Natural killer cell (primary cell): ENCODE results near the gene UIMC1. TPM values are rescaled to one million over a fixed set of nuclear protein-coding genes. Genes with fewer than 3 reads are reported as not detected.

ENCODE experiments used
- ATAC-seq, 3 donors: fragments of 150-1000 bp in 2 of 3; fragments of 200-7000 bp in 1 of 3; cut with Tn5 transposase; 1 replicate in 1 of 3; 2 replicates in 2 of 3; pipeline ENCODE4 v1.10.0; 2021; ENCODE audit warnings: mild to moderate bottlenecking in 2 of 3, moderate library complexity in 2 of 3
- DNase-seq, 2 donors: peaks; one replicate each; pipeline versions ENCODE4 v3.0.0 to v3.0.0-alpha.2; 2013 to 2021; ENCODE audit warnings: mixed read lengths in 1 of 2
- H3K27ac ChIP-seq: one replicate; pipeline ENCODE4 v1.5.1; 2013; ENCODE audit warnings: mild to moderate bottlenecking, low read length
- H3K27me3 ChIP-seq: one replicate; pipeline ENCODE4 v1.6.1; 2013; ENCODE audit warnings: low read length; ENCODE audit not compliant: control insufficient read depth, insufficient read depth
- H3K36me3 ChIP-seq: one replicate; pipeline ENCODE4 v1.6.1; 2013; ENCODE audit warnings: low read length; ENCODE audit not compliant: control insufficient read depth, insufficient read depth
- H3K4me1 ChIP-seq: one replicate; pipeline ENCODE4 v1.6.1; 2013; ENCODE audit warnings: low read length; ENCODE audit not compliant: control insufficient read depth, insufficient read depth
- H3K4me3 ChIP-seq: one replicate; pipeline ENCODE4 v1.5.1; 2013; ENCODE audit warnings: low read length
- H3K9me3 ChIP-seq: one replicate; pipeline ENCODE4 v1.6.1; 2013; ENCODE audit warnings: low read length; ENCODE audit not compliant: control insufficient read depth, insufficient read depth
- H3K27ac Mint-ChIP-seq, 2 donors: one replicate each; pipeline ENCODE4 v1.8.0; 2022; ENCODE audit warnings: mild to moderate bottlenecking in 2 of 2, mixed read lengths in 2 of 2, moderate library complexity in 1 of 2
- H3K27me3 Mint-ChIP-seq, 2 donors: one replicate each; pipeline ENCODE4 v1.8.0; 2022; ENCODE audit warnings: low read depth in 2 of 2, mixed read lengths in 2 of 2
- H3K36me3 Mint-ChIP-seq: one replicate; pipeline ENCODE4 v1.8.0; 2022; ENCODE audit warnings: mixed read lengths
- H3K4me1 Mint-ChIP-seq, 2 donors: one replicate each; pipeline ENCODE4 v1.8.0; 2022; ENCODE audit warnings: mixed read lengths in 2 of 2
- H3K4me3 Mint-ChIP-seq: one replicate; pipeline ENCODE4 v1.8.0; 2022; ENCODE audit warnings: mild to moderate bottlenecking, moderate library complexity, mixed read lengths
- H3K9me3 Mint-ChIP-seq, 2 donors: one replicate each; pipeline ENCODE4 v1.8.0; 2022; ENCODE audit warnings: mixed read lengths in 2 of 2
- WGBS: methylation state at CpG from one replicate; pipeline ENCODE4 v1.1.7; 2013; ENCODE audit warnings: missing lambda C conversion rate; ENCODE audit not compliant: insufficient coverage; 5-methylcytosine and 5-hydroxymethylcytosine counted together
- intact Hi-C: fragments of 100-400 bp; cut with micrococcal nuclease; formaldehyde crosslinking; loops from one replicate; pipeline ENCODE4 v1.14.2; 2022
- total RNA-seq, 4 donors: library from RNA; stranded (reverse); fragments of 120-200 nt in 1 of 4; gene quantifications; one replicate each; pipeline versions ENCODE4 v1.2.3 to v1.2.4, GENCODE V29; 2013 to 2022
- TF ChIP-seq, protein P1 (sequence below): fragments of 200-600 bp; IDR thresholded peaks from one replicate; pipeline ENCODE4 v1.8.0; 2022; ENCODE audit warnings: antibody characterized with exemption

The UIMC1 gene
- total RNA-seq, 3 donors from 2014 or later (not counting 1 experiment from before 2014, with no cell fraction given), result 55.1 to 75.7 (median 57.3) TPM

DNA sequence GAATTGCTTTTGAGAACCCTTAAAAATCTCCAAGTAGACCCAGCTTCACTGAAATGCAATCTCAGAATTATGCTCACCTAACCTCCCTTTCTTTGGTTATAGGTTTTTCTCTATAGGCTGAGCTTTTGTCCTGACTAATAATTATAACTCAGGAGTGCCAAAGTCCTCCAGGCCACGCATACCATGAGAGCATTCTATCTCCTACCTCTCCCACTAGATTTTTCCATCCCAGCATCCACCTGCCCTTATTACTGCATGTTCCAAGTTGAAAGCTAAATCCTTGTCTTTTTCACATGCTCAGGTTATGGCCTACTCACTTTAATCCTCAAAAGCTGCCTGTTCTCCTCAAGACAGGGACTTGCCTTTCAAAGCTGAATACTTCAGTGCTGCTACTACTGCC, 38.1 kb upstream of the UIMC1 start:
- no peaks in the 10 kb centered on the region for H3K9me3 Mint-ChIP-seq
- H3K36me3 ChIP-seq, result peaks cover 40% of the 10 kb centered on the region
- intact Hi-C loops, result no loop called here

DNA sequence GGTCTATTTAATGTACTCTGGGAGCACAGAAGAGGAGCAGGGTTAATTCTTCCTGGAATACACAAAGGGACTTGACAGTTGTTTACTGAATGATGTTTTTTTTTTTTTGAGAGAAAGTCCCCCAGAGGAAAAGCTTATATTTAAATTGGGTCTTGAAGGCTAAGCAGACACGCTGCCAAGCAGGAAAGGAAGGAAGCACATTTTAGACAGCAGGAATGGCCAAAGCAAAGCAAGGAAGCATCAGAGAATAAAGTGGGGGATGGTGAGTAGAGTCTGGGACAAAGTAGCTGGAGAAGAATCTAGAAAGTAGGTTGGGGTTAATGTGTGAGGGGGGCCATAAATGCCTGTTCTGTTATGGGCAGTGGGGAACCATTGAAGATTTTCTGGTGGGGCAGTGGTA, 37.4 kb upstream of the UIMC1 start:
- Histone ChIP-seq H3K27me3 (no peaks in the 10 kb centered on the region), H3K36me3 (peaks cover 37% of the 10 kb centered on the region), H3K9me3 (no peaks in the 10 kb centered on the region), H3K4me3 (no peak overlapping the region), H3K4me1 (no peaks in the 10 kb centered on the region), H3K27ac (no peak overlapping the region)
- intact Hi-C loops, result no loop called here
- Mint-ChIP-seq H3K36me3 (peaks cover 9% of the 10 kb centered on the region), H3K27ac (no peak overlapping the region), H3K9me3 (no peaks in the 10 kb centered on the region), H3K4me1 (peaks cover 0 to 4% of the 10 kb centered on the region in 2 donors), H3K4me3 (no peak overlapping the region), H3K27me3 (no peaks in the 10 kb centered on the region)
- TF ChIP-seq, protein P1, sequence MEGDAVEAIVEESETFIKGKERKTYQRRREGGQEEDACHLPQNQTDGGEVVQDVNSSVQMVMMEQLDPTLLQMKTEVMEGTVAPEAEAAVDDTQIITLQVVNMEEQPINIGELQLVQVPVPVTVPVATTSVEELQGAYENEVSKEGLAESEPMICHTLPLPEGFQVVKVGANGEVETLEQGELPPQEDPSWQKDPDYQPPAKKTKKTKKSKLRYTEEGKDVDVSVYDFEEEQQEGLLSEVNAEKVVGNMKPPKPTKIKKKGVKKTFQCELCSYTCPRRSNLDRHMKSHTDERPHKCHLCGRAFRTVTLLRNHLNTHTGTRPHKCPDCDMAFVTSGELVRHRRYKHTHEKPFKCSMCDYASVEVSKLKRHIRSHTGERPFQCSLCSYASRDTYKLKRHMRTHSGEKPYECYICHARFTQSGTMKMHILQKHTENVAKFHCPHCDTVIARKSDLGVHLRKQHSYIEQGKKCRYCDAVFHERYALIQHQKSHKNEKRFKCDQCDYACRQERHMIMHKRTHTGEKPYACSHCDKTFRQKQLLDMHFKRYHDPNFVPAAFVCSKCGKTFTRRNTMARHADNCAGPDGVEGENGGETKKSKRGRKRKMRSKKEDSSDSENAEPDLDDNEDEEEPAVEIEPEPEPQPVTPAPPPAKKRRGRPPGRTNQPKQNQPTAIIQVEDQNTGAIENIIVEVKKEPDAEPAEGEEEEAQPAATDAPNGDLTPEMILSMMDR, result no peak
- 95% methylated on average over 1 of the region's 1 CpG for WGBS
- ATAC-seq (no peak), DNase-seq (no peak)

More for the DNA sequence above, 38.1 kb upstream of the UIMC1 start:
- WGBS, result 100% methylated on average over 1 of the region's 1 CpG
- no peaks in the 10 kb centered on the region for H3K27me3 ChIP-seq
- H3K27ac Mint-ChIP-seq, result peak overlapping the region in 1 of 2 donors; percentile 9
- DNase-seq (no peak), ATAC-seq (no peak)
- TF ChIP-seq, protein P1, result no peak
- H3K4me1 Mint-ChIP-seq, result peaks cover 0 to 4% of the 10 kb centered on the region in 2 donors
- peaks cover 9% of the 10 kb centered on the region for H3K36me3 Mint-ChIP-seq
- H3K9me3 ChIP-seq, result no peaks in the 10 kb centered on the region
- H3K4me1 ChIP-seq, result no peaks in the 10 kb centered on the region
- H3K27me3 Mint-ChIP-seq, result no peaks in the 10 kb centered on the region
- H3K4me3 ChIP-seq, result no peak overlapping the region
- H3K4me3 Mint-ChIP-seq, result no peak overlapping the region
- no peak overlapping the region for H3K27ac ChIP-seq

DNA sequence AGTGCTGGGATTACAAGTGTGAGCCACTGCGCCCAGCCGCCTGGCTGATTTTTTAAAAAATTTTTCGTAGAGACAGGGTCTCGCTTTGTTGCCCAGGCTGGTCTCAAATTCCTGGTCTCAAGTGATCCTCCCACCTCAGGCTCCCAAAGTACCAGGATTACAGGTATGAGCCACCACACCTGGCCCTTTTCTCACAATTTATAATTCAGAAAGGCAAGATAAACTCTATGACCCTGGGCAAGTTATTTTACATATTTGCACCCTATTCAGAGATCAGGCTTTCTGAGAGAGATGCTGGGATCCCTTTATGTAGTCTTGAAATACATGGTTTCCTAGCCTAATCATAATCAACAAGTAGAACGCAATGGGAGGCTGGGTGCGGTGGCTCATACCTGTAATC, 36.5 kb upstream of the UIMC1 start:
- Histone ChIP-seq H3K36me3 (peaks cover 35% of the 10 kb centered on the region), H3K9me3 (no peaks in the 10 kb centered on the region), H3K4me3 (no peak overlapping the region), H3K27ac (no peak overlapping the region), H3K4me1 (no peaks in the 10 kb centered on the region), H3K27me3 (no peaks in the 10 kb centered on the region)
- 98% methylated on average over 6 of the region's 6 CpGs for WGBS
- H3K4me3 Mint-ChIP-seq, result no peak overlapping the region
- H3K4me1 Mint-ChIP-seq, result peaks cover 0 to 4% of the 10 kb centered on the region in 2 donors
- no peak for ATAC-seq
- DNase-seq, result no peak
- no peaks in the 10 kb centered on the region for H3K27me3 Mint-ChIP-seq
- peaks cover 9% of the 10 kb centered on the region for H3K36me3 Mint-ChIP-seq
- TF ChIP-seq, protein P1, result no peak
- intact Hi-C loops, result no loop called here
- no peaks in the 10 kb centered on the region for H3K9me3 Mint-ChIP-seq
- no peak overlapping the region for H3K27ac Mint-ChIP-seq

DNA sequence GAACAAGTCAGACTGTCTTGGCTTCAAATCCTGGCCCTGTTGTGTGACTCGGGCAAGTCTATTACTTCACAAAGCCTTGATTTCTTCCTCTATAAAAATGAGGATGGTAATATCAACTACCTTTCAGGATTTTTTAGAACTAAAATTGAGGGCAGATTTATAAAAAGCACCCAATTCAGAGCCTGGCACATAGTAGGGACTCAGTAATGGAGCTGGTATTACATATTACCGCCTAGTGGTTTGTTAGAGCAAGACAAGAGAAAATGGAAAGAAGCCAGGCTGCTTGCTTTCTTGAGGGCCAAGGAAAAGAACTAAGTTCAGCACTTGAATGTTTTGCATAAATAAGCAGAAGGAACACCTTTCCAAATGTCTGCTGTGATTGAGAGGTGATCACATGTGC, 35.4 kb upstream of the UIMC1 start:
- H3K4me1 Mint-ChIP-seq, result peaks cover 0 to 4% of the 10 kb centered on the region in 2 donors
- no peak overlapping the region for H3K27ac Mint-ChIP-seq
- Histone ChIP-seq H3K36me3 (peaks cover 33% of the 10 kb centered on the region), H3K27me3 (no peaks in the 10 kb centered on the region), H3K4me1 (no peaks in the 10 kb centered on the region), H3K4me3 (no peak overlapping the region), H3K27ac (no peak overlapping the region), H3K9me3 (no peaks in the 10 kb centered on the region)
- H3K36me3 Mint-ChIP-seq, result peaks cover 9% of the 10 kb centered on the region
- H3K27me3 Mint-ChIP-seq, result no peaks in the 10 kb centered on the region
- 91% methylated on average over 1 of the region's 2 CpGs for WGBS
- TF ChIP-seq, protein P1, result no peak
- H3K4me3 Mint-ChIP-seq, result no peak overlapping the region
- H3K9me3 Mint-ChIP-seq, result no peaks in the 10 kb centered on the region
- DNase-seq (no peak), ATAC-seq (no peak)
- intact Hi-C loops, result no loop called here
